Fibroblast of lung (primary cell): ENCODE measurements around the gene P2RX1. TPM values are rescaled to one million over a fixed set of nuclear protein-coding genes. Genes with fewer than 3 reads are reported as not detected.

Source experiments
- DNase-seq, 2 donors: peaks; one replicate each; pipeline versions ENCODE4 v3.0.0 to v3.0.0-alpha.2; 2010; ENCODE audit warnings: low read depth in 2 of 2
- H2AFZ ChIP-seq: 2 replicates; pipeline ENCODE4 v1.5.1; 2012; ENCODE audit warnings: low read length, control low read depth, inconsistent platforms
- H3K27ac ChIP-seq: 2 replicates; pipeline ENCODE4 v1.5.1; 2011; ENCODE audit warnings: low read length, control low read depth; ENCODE audit not compliant: insufficient read depth
- H3K27me3 ChIP-seq: 2 replicates; pipeline ENCODE4 v1.5.1; 2011; ENCODE audit warnings: mild to moderate bottlenecking, low read length; ENCODE audit not compliant: control insufficient read depth, insufficient read depth
- H3K36me3 ChIP-seq: 2 replicates; pipeline ENCODE4 v1.5.1; 2011; ENCODE audit warnings: low read length; ENCODE audit not compliant: control insufficient read depth, insufficient read depth
- H3K4me1 ChIP-seq: 2 replicates; pipeline ENCODE4 v1.5.1; 2011; ENCODE audit warnings: low read length; ENCODE audit not compliant: control insufficient read depth, insufficient read depth; ENCODE audit errors: extremely low read depth
- H3K4me2 ChIP-seq: 2 replicates; pipeline ENCODE4 v1.5.1; 2011; ENCODE audit warnings: low read length, control low read depth; ENCODE audit not compliant: insufficient read depth; ENCODE audit errors: extremely low read depth
- H3K4me3 ChIP-seq, 4 experiments: fragments of 200-600 bp in 1 of 4; sonication (generic) in 1 of 4; replicated peaks in 1 of 4; 2 replicates each; pipeline ENCODE4 v1.5.1; 2011 to 2016; ENCODE audit warnings: low read length in 4 of 4, low read depth in 3 of 4, mild to moderate bottlenecking in 3 of 4, control low read depth in 2 of 4, inconsistent platforms in 1 of 4, mixed read lengths in 1 of 4; ENCODE audit not compliant: insufficient read depth in 1 of 4; ENCODE audit errors: control extremely low read depth in 1 of 4
- H3K79me2 ChIP-seq: 2 replicates; pipeline ENCODE4 v1.5.1; 2012; ENCODE audit warnings: mild to moderate bottlenecking, low read length, inconsistent platforms; ENCODE audit not compliant: control insufficient read depth, insufficient read depth
- H3K9ac ChIP-seq: 2 replicates; pipeline ENCODE4 v1.5.1; 2011; ENCODE audit warnings: mild to moderate bottlenecking, low read length, control low read depth; ENCODE audit not compliant: insufficient read depth
- H3K9me3 ChIP-seq: 2 replicates; pipeline ENCODE4 v1.5.1; 2012; ENCODE audit warnings: low read depth, low read length; ENCODE audit not compliant: control insufficient read depth, insufficient read depth
- H4K20me1 ChIP-seq: 2 replicates; pipeline ENCODE4 v1.5.1; 2011; ENCODE audit warnings: low read length; ENCODE audit not compliant: control insufficient read depth, insufficient read depth; ENCODE audit errors: extremely low read depth
- CTCF ChIP-seq, 2 donors: IDR thresholded peaks in 1 of 2; conservative IDR thresholded peaks in 1 of 2; 1 replicate in 1 of 2; 2 replicates in 1 of 2; pipeline ENCODE4 v1.5.1; 2011 to 2012; ENCODE audit warnings: low read length in 2 of 2, control low read depth in 1 of 2, inconsistent platforms in 1 of 2, low read depth in 1 of 2, mild to moderate bottlenecking in 1 of 2
- EZH2 ChIP-seq: IDR thresholded peaks from 2 replicates; pipeline ENCODE4 v1.5.1; 2012; ENCODE audit warnings: low read length, control low read depth, mild to moderate bottlenecking; ENCODE audit errors: missing control alignments
- polyA plus RNA-seq, 2 donors: library from polyadenylated mRNA; depleted of rRNA in 1 of 2; stranded (reverse) in 1 of 2; unstranded in 1 of 2; fragments of >200 nt; gene quantifications; 2 replicates each; pipeline ENCODE4 v1.2.1, GENCODE V29; 2011 to 2012; ENCODE audit warnings: missing spikeins in 1 of 2
- total RNA-seq: library from RNA; depleted of rRNA; stranded (reverse); fragments of >200 nt; gene quantifications from 2 replicates; pipeline ENCODE4 v1.2.1, GENCODE V29; 2014

P2RX1 gene
- total and polyA plus RNA-seq, 2 donors (not counting 1 experiment from before 2014, with no cell fraction given): under 0.01 TPM; not detected in 1

- Histone ChIP-seq H3K9ac (no peak overlapping the region), H3K4me1 (no peaks in the 10 kb centered on the region), H3K27ac (no peak overlapping the region), H3K9me3 (no peaks in the 10 kb centered on the region), H3K27me3 (no peaks in the 10 kb centered on the region), H3K4me2 (no peak overlapping the region), H3K36me3 (no peaks in the 10 kb centered on the region), H2AFZ (no peak overlapping the region), H4K20me1 (no peaks in the 10 kb centered on the region), H3K79me2 (no peaks in the 10 kb centered on the region), H3K4me3 (no peak overlapping the region)
- DNase-seq: no peak
- TF ChIP-seq CTCF (conservative IDR thresholded peaks at IDR 0.05 in 1 of 2, IDR thresholded peaks at IDR 0.05 in 1 of 2; ENCODE audit: low read depth in 1 of 2, low read length in 2 of 2) (no peak), EZH2 (no peak)
Observed at GRCh38 chr17:3926860-3927627, 10.8 kb upstream of the P2RX1 start.

- Histone ChIP-seq H4K20me1 (no peaks in the 10 kb centered on the region), H3K27me3 (no peaks in the 10 kb centered on the region), H3K9me3 (no peaks in the 10 kb centered on the region), H3K27ac (no peak overlapping the region), H3K4me2 (no peak overlapping the region), H3K9ac (no peak overlapping the region), H3K36me3 (no peaks in the 10 kb centered on the region), H3K4me3 (no peak overlapping the region), H3K4me1 (no peaks in the 10 kb centered on the region), H2AFZ (no peak overlapping the region), H3K79me2 (no peaks in the 10 kb centered on the region)
- TF ChIP-seq CTCF (conservative IDR thresholded peaks at IDR 0.05 in 1 of 2, IDR thresholded peaks at IDR 0.05 in 1 of 2; ENCODE audit: low read depth in 1 of 2, low read length in 2 of 2) (no peak), EZH2 (no peak)
- no peak for DNase-seq
Observed at GRCh38 chr17:3925684-3926485, 9.6 kb upstream of the P2RX1 start.
